HuH-7.5 (cell line): ENCODE data around the gene KRTAP5-11.
"Not testable (repeated sequence)": the region's sequence is repeated elsewhere in the genome, so short reads cannot be mapped to it uniquely, and the experiment has no call there.

Source experiments
- DNase-seq: peaks from one replicate; pipeline ENCODE4 v3.0.0; 2011; ENCODE audit warnings: low spot score

Gene KRTAP5-11

DNA sequence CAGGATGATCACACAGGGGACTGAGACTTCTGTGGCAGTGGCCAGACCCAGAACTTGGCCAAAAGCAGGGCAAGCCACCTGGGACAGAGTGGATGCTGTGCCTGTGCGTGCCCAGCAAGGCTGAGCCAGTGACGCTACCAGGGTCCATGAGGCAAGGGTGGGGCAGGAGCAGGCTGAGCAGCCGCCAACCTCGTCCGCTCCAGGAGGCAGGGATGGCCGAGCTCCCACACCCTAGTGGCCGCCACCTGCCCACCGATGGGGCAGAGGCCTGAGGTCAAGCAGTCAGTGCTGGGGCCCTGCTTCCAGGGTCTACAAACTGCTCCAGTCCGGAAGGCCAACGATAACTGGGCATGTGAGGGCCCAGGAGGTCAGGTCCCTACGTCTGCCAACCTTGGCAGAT is 27.2 kb downstream of the KRTAP5-11 start:
- DNase-seq = no peak

DNA sequence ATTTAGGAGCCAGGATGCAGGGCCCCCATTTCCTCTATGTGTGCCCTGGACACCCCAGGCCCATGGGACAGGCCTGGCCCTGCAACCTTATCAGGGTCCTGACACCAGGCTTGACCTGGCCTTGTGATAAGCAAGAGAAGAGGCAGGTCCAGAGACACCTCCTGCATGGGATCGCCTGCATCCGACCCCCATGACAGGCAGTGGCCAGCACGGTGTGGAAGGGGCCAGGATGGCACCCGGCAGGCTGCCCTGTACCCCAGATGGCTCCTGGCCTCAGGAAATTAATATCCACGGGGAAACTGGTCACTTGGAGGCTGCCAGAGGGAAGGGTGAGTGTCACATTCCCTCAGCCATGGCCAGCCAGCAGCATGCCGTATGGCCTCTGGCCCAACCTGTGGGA is 27.7 kb downstream of the KRTAP5-11 start:
- no peak for DNase-seq

DNA sequence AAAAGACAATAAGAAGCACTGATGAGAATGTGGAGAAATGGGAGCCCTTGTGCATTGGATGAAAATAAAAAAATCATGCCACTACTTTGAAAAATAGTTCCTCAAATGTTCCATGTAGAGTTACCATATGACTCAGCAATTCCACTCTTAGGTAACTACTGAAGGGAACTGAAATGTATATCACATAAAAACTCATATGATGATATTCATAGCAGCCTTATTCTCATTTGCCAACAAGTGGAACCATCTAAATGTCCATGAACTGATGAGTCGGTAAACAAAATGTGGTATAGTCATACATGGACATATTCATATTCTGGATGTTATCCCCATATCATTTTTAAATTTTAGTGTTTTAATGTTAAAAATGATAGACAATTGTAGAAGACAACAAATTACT is 31.0 kb downstream of the KRTAP5-11 start:
- no peak for DNase-seq

DNA sequence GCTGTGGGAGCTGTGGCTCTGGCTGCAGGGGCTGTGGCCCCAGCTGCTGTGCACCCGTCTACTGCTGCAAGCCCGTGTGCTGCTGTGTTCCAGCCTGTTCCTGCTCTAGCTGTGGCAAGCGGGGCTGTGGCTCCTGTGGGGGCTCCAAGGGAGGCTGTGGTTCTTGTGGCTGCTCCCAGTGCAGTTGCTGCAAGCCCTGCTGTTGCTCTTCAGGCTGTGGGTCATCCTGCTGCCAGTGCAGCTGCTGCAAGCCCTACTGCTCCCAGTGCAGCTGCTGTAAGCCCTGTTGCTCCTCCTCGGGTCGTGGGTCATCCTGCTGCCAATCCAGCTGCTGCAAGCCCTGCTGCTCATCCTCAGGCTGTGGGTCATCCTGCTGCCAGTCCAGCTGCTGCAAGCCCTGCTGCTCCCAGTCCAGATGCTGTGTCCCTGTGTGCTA is 33.9 kb downstream of the KRTAP5-11 start:
- DNase-seq = no peak

DNA sequence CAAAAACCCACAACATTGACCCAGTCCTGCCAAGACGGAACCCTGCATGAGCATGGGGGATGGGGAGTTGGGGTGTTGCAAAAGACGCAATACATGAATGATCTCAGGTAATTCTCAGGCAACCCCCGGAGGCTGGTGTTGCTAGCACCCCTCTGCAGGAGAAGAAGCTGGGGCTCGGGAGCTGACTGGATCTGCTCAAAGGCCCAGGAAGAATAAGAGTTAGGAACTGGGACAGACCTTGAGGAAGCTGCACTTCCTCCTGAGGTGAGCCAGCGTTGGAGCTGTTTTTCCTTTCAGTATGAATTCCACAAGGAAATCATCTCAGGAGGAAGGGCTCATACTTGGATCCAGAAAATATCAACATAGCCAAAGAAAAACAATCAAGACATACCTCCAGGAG is 34.6 kb downstream of the KRTAP5-11 start, which contains the start of gene KRTAP5-9:
Gene KRTAP5-9 (plus strand): TSS at position 301 of the 400 bp plus-strand sequence. CDS start 238 bp downstream, outside the sequence.
- DNase-seq = no peak

DNA sequence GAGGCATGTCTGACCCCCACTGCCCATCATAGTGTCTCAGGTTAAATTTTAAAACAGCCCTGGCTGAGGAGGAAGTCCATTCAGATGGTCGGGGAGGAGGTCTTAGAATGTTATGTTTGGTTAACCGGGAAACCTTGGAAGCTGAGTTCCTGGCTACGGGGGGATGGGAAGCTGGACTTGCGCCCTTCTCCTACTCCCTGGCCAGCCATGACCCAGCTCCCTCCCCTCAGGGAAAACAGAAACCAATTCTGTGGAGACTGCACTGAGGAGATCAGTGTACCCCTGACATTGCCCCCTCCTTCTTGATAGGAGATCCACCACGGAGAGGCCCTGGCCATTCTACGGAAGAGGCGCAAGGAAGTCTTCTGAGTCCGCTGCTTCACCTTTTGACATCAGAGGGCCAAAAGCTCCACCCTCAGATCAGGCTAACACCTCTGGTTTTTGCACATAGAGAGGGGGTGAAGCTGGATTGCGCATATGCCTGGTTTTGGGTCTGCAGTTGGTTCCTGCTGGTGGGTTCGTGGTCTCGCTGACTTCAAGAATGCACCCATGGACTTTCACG is 37.2 kb downstream of the KRTAP5-11 start:
- no peak for DNase-seq

DNA sequence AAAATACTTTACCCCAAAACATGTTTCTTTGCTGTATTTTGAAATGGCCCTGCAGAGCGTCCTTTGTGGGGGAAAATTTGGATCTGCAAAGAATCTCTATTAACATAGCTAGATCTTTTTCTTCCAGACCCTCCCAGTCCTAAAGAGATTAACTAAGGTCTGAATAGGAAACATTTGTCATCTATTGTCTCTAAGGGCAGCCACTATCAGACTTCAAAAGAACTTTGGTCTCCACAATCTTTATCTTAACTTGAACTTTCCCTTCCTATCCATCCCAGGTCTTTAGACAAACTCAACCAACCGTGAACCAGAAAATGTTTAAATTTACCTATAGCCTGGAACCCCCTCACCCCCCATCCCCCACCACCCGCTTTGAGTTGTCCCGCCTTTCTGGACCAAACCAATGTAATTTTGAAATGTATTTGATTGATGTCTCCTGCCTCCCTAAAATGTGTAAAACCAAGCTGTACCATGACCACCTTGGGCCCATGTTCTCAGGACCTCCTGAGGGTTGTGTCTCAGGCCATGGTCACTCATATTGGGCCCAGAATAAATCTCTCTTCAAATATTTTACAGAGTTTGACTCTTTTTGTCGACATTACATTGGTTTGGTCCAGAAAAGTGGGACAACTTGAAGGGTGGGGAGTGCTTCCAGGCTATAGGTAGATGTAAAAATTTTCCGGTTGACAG is 38.0 kb downstream of the KRTAP5-11 start:
- no peak for DNase-seq

DNA sequence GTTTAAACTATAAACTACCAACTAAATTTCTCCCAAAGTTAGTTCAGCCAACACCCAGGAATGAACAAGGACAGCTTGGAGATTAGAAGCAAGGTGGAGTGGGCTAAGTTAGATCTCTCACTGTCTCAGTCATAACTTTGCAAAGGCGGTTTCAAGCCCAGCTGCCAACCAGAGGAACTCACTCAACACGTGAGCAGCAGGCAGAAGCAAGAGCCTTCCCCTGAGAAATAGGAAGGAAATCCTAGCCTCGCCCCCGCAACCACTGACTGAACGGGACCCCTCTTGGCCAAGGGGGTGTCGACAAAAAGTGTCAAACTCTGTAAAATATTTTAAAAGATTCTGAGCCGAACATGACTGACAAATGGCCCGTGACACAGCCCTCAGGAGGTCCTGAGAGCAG is 38.8 kb downstream of the KRTAP5-11 start:
- DNase-seq = no peak

DNA sequence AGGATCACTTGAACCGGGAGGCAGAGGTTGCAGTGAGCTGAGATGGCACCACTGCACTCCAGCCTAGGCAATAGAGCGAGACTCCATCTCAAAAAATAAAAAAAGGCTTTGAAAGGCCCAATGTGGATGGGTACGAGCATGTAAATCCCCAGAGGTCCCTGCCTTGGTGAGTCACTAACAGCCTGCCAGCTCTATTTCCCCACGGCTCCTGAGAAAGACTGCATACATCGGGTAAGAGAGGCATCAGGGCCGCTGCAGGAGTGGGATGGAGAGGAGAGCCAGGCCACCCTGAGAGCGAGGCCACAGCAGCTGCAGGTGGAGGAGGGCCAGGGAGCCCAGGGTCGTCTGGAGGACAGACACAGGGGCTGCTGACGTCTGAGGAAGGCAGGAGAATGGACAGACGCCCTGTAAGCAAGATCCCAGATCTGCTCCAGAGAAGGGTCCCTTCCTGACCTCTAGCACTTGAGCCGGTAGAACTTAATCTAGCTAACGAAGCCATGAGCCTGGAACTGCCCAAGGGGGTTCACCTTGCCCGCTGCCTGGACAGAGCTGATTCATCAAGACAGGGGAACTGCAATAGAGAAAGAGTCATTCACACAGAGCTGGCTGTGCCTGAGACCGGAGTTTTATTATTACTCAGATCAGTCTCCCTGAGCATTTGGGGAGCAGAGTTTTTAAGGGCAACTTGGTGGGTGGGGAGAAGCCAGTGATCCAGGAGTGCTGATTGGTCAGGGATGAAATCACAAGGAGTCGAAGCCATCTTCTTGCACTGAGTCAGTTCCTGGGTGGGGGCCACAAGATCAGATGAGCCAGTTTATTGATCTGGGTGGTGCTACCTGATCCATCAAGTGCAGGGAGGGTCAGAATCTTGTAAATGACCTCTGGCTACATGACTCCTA is 39.5 kb downstream of the KRTAP5-11 start:
- no peak for DNase-seq

DNA sequence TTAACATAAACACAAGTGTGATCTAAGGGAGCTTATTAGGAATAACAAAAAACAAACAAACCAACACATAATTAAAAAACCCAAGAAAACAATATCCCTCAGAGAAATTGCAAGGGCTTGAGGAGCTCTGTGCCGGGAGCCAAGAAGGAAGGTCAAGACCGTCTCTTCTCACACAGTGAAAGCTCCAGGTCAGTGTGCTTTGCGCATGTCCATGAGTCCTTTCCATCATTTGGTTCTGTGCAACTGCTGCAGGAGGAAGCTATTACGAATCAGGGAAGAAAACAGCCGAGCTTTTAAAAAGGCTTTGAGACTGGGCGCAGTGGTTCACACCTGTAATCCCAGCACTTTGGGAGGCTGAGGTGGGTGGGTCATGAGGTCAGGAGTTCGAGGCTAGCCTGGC is 40.3 kb downstream of the KRTAP5-11 start:
- DNase-seq = no peak

DNA sequence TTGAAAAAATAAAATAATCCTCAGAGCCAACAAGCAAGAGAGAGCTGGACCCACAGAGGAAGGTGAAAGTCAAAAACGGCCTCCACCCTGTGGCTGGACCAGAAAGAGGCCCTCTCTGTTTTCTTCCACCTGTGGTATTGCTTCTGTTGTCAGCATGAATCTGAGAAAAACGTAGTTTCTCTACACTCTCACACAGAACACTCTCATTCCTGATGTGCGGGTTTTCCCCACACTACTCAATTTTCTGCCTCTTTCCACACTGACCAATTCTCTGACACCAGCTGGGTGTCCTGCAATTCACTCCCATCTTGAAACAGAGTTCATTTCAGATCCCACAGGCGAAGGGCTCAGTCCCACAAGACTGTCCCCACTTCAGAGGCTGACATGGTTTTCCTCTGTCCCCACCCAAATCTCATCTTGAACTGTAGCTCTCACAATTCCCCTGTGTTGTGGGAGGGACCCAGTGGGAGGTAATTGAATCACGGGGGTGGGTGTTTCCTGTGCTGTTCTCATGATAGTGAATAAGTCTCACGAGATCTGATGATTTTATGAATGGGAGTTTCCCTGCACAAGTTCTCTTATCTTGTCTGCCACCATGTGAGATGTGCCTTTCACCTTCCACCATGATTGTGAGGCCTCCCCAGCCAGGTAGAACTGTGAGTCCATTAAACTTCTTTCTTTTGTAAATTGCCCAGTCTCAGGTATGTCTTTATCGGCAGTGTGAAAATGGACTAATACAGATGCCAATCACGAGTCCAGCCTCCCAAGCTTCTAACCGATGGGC is 42.0 kb downstream of the KRTAP5-11 start:
- DNase-seq = not testable (repeated sequence)

DNA sequence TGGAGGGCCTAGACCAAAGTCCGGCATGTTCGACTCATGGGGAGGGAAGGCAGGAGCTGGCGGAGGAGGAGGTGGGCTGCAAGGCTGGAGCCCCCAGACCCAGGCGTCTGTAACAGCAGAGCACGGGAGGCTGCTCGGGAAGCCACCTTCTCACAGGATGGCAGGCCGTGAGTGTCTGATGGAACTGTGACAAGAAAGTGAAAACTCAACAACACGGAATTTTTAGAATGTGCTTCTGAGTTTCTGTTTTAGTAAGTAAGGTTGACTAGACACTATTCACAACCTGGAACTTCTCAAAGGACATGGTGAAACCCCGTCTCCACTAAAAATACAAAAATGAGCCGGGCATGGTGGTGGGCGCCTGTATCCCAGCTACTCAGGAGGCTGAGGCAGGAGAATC is 42.7 kb downstream of the KRTAP5-11 start:
- not testable (repeated sequence) for DNase-seq

DNA sequence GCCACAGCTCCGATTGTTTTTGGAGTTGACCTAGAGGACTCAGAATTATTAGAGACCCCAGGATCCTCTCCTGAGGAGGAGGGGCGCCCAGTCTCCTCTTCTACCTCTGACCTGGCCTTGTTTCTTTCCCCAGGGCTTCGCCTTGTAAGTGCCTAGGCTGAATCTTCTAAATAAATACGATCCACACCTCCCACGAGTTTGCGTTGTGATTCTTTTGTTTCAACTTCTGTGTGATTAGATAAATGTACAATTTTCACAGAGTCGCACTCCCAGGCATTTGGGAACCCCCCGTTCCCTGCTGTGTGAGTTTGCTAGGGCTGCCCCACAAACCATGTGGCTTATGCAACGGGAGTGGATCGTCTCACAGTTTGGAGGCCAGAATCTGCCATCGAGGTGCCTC is 43.7 kb downstream of the KRTAP5-11 start:
- no peak for DNase-seq

DNA sequence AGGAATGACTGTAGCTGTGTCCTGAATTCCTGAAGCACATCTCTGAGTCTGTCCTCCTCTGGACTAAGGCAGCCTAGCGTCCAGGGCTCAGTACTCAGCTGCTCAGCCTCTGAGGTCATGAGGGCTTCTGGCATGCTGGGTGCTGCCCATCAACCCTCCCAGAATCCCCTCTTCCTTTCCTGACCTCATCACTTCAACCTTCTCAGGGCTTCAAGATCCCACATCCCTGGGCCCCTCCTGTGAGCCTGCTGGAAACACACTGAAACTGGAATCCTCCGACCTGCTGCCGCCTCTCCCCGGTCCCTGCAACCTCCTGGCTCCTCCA is 44.0 kb downstream of the KRTAP5-11 start:
- no peak for DNase-seq

DNA sequence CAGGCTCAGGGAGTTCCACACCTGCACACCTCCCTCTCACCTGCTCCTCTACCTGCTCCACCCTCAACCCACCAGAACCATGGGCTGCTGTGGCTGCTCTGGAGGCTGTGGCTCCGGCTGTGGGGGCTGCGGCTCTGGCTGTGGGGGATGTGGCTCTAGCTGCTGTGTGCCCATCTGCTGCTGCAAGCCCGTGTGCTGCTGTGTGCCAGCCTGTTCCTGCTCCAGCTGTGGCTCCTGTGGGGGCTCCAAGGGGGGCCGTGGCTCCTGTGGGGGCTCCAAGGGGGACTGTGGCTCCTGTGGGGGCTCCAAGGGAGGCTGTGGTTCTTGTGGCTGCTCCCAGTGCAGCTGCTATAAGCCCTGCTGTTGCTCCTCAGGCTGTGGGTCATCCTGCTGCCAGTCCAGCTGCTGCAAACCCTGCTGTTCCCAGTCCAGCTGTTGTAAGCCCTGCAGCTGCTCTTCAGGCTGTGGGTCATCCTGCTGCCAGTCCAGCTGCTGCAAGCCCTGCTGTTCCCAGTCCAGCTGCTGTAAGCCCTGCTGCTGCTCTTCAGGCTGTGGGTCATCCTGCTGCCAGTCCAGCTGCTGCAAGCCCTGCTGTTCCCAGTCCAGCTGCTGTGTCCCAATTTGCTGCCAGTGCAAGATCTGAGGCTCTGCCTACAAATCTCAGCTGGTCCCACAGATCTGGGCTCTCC is 44.6 kb downstream of the KRTAP5-11 start, which contains the start of gene KRTAP5-8:
Gene KRTAP5-8 (plus strand): TSS at position 49 of the 689 bp plus-strand sequence. CDS start 31 bp downstream, at position 80.
- not testable (repeated sequence) for DNase-seq

DNA sequence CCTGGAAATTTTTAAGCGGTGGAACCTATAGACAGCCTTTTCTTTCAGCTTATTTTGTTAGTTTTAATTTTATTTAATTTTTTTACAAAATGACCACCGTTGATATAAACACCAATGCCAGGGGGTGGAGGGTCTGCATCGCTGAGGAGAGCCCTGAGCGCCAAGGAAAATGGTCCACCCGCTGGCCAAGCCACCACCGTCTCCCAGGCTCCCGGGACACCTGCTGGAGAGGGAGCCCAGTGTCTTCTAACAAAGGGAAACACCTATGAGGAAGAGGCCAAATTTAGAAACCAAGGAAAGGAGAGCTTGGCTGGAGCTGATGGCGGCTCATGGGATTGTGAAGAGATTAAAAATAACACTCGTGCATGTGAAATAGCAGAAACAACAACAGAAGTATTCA is 45.1 kb downstream of the KRTAP5-11 start:
- DNase-seq = no peak

DNA sequence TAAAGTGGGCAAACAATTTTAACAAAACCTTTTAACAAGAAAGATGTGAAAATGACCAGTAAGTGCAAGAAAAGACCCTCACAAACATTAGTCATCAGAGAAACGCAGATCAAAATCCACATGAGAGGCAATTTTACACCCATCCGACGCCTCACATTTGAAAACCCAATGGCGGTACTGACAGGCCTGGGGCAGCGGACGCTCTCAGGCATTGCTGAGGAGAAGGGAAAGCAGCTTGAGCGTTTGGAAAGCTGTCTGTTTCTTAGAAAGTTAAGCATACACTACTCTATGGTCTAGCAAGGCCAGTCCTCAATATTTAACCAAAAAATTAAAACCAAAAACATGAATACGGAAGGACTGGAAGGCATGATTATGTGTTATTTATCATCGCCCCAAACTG is 46.9 kb downstream of the KRTAP5-11 start:
- no peak for DNase-seq

DNA sequence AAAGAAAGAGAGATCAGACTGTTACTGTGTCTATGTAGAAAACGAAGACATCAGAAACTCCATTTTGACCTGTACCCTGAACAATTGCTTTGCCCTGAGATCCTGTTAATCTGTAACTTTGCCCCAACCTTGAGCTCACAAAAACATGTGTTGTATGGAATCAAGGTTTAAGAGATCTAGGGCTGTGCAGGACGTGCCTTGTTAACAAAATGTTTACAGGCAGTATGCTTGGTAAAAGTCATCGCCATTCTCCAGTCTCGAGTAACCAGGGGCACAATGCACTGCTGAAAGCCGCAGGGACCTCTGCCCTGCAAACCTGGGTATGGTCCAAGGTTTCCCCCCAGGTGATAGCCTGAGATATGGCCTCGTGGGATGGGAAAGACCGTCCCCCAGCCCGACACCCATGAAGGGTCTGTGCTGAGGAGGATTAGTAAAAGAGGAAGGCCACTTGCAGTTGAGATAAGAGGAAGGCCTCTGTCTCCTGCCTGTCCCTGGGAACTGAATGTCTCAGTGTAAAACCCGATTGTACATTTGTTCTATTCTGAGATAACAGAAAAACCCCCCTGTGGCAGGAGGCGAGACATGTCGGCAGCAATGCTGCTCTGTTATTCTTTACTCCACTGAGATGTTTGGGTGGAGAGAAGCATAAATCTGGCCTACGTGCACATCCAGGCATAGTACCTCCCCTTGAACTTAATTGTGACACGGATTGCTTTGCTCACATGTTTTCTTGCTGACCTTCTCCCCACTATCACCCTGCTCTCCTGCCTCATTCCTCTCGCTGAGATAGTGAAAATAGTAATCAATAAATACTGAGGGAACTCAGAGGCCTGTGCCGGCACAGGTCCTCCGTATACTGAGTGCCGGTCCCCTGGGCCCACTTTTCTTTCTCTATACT is 47.7 kb downstream of the KRTAP5-11 start:
- not testable (repeated sequence) for DNase-seq

DNA sequence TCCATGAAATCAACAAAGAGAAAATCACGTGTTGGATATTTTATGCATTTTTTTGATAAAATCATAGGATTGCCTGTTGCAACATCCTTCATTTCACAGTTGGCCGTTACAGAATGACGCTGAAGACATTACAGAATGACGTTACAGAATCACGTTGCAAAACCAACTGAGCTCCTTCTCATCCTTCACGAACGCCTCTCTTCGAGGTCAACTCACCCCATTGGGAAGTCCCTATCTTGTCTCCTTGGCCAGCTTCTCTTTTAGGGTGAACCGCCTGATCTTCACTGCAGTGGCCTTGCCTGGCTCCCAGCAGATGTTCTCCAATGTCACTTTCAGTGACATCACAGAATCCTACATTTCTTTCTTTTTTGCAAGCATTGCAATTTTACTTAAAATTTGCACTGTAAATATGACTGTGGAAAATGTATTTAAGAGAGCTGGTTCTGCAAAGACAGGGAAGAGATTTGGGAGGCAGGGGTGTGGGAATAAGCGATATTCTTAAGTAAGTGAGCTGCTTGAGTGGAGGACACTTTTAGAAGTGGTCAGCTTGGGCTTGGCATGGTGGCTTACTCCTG is 50.6 kb downstream of the KRTAP5-11 start:
- DNase-seq = no peak
